ENCODE data around the gene PRR22. TPM values are rescaled to one million over a fixed set of nuclear protein-coding genes. Genes with fewer than 3 reads are reported as not detected.
A peak's percentile ranks its signal among the peaks of the same experiment; 100 is the strongest.
"Not testable (repeated sequence)": the region's sequence is repeated elsewhere in the genome, so short reads cannot be mapped to it uniquely, and the experiment has no call there.

Gene PRR22
- total RNA-seq, 1 donor from 2014 or later = 0.15 TPM

- peak; percentile 95 for DNase-seq (ENCODE audit: low read depth)
These were observed 6.3 kb upstream of the PRR22 start, which contains the start of gene DUS3L for GRCh38 chr19:5790559-5791520. TSS of gene DUS3L (minus strand) at chr19:5791163. CDS start at chr19:5791141, 22 bp downstream.

- no peak for DNase-seq (ENCODE audit: low read depth)
These were observed 5.5 kb upstream of the PRR22 start for GRCh38 chr19:5789886-5790558.

- DNase-seq (ENCODE audit: low read depth) = no peak
These were observed 4.8 kb upstream of the PRR22 start for GRCh38 chr19:5789351-5789761.

GRCh38 chr19:5788422-5788821 lies 3.9 kb upstream of the PRR22 start:
- no peak for DNase-seq (ENCODE audit: low read depth)

GRCh38 chr19:5787409-5788182 lies 3.0 kb upstream of the PRR22 start:
- DNase-seq (ENCODE audit: low read depth) = no peak

- no peak for DNase-seq (ENCODE audit: low read depth)
These were observed 2.3 kb upstream of the PRR22 start for GRCh38 chr19:5786593-5787408.

- no peak for DNase-seq (ENCODE audit: low read depth)
These were observed 877 bp upstream of the PRR22 start for GRCh38 chr19:5785423-5785822.

GRCh38 chr19:5782945-5783919 lies 1.3 kb downstream of the PRR22 start:
- no peak for DNase-seq (ENCODE audit: low read depth)

- no peak for DNase-seq (ENCODE audit: low read depth)
These were observed 2.2 kb downstream of the PRR22 start for GRCh38 chr19:5782322-5782721.

- not testable (repeated sequence) for DNase-seq (ENCODE audit: low read depth)
These were observed 3.6 kb downstream of the PRR22 start for GRCh38 chr19:5780916-5781315.

- DNase-seq (ENCODE audit: low read depth) = no peak
These were observed 6.1 kb downstream of the PRR22 start for GRCh38 chr19:5778402-5778801.

GRCh38 chr19:5775668-5776309 lies 8.8 kb downstream of the PRR22 start:
- DNase-seq (ENCODE audit: low read depth) = no peak

- DNase-seq (ENCODE audit: low read depth) = no peak
These were observed 9.6 kb downstream of the PRR22 start for GRCh38 chr19:5774921-5775320.

GRCh38 chr19:5773276-5773675 lies 11.3 kb downstream of the PRR22 start:
- DNase-seq (ENCODE audit: low read depth) = no peak

GRCh38 chr19:5772416-5772815 lies 12.1 kb downstream of the PRR22 start:
- DNase-seq (ENCODE audit: low read depth) = no peak

- DNase-seq (ENCODE audit: low read depth) = no peak
These were observed 16.6 kb downstream of the PRR22 start for GRCh38 chr19:5767949-5768348.

- no peak for DNase-seq (ENCODE audit: low read depth)
These were observed 19.3 kb downstream of the PRR22 start for GRCh38 chr19:5765220-5765619.

- no peak for DNase-seq (ENCODE audit: low read depth)
These were observed 21.8 kb downstream of the PRR22 start for GRCh38 chr19:5762608-5763217.

GRCh38 chr19:5753743-5754142 lies 30.8 kb downstream of the PRR22 start:
- DNase-seq (ENCODE audit: low read depth) = no peak
